ENCODE data around the gene EIF3D. TPM values are rescaled to one million over a fixed set of nuclear protein-coding genes. Genes with fewer than 3 reads are reported as not detected.

The EIF3D gene
- total RNA-seq, 1 experiment from 2014 or later, result 270 TPM

- Histone ChIP-seq H3K4me1 (replicated peaks; ENCODE audit: insufficient read depth) (peaks cover 32% of the 10 kb centered on the region), H2AFZ (peak overlapping the region; percentile 73), H3K36me3 (ENCODE audit: low read depth) (no peaks in the 10 kb centered on the region), H3K79me2 (ENCODE audit: low read depth) (no peaks in the 10 kb centered on the region), H3K4me3 (peak overlapping the region; percentile 30; the same call in 1 of the 2 replicates), H3K27ac (peak overlapping the region; percentile 88), H3K9me2 (ENCODE audit: insufficient read depth) (no peaks in the 10 kb centered on the region), H3K27me3 (ENCODE audit: insufficient read depth, low read depth) (no peaks in the 10 kb centered on the region), H3F3A (ENCODE audit: insufficient read depth, low read depth) (peaks cover 44% of the 10 kb centered on the region), H3K4me2 (peak overlapping the region; percentile 75), H3K9me3 (ENCODE audit: insufficient read depth, low read depth) (no peaks in the 10 kb centered on the region), H4K20me1 (ENCODE audit: insufficient read depth) (no peaks in the 10 kb centered on the region)
- TSS peak; percentile 92 for BruUV-seq (replicated peaks)
- CTCF ChIA-PET, result interaction anchor here (0.9 to 1.7 kb wide), 3 partner anchors 11 to 436 kb away, joined by 5 to 10 read pairs (median 10); partner anchors contain the start of gene EIF3D
- DNase-seq, result peak; percentile 82 to 90
- TF ChIP-seq EZH2 (IDR thresholded peaks at IDR 0.05; ENCODE audit: low read depth) (no peak), CTCF (conservative IDR thresholded peaks at IDR 0.05) (no peak)
- POLR2A ChIA-PET (ENCODE audit: unreplicated experiment), result interaction anchor here (0.6 to 1.1 kb wide), 2 partner anchors 12 kb away, joined by 7 to 8 read pairs; partner anchors contain the start of gene EIF3D
- intact Hi-C loops (cut with micrococcal nuclease; ENCODE audit: unreplicated experiment), result loop anchor here (1.0 kb wide), 1 partner anchor 13 kb away; the partner anchor contains the start of gene EIF3D
Observed at GRCh38 chr22:36541831-36542411, 13.0 kb upstream of the EIF3D start.

GRCh38 chr22:36540867-36541642, 12.1 kb upstream of the EIF3D start:
- Histone ChIP-seq H3K4me3 (no peak overlapping the region), H3K9me2 (ENCODE audit: insufficient read depth) (no peaks in the 10 kb centered on the region), H2AFZ (no peak overlapping the region), H3K27ac (peak overlapping the region; percentile 88), H3K4me2 (peak overlapping the region; percentile 75), H3K27me3 (ENCODE audit: insufficient read depth, low read depth) (no peaks in the 10 kb centered on the region), H3K36me3 (ENCODE audit: low read depth) (no peaks in the 10 kb centered on the region), H4K20me1 (ENCODE audit: insufficient read depth) (no peaks in the 10 kb centered on the region), H3K79me2 (ENCODE audit: low read depth) (no peaks in the 10 kb centered on the region), H3F3A (ENCODE audit: insufficient read depth, low read depth) (peaks cover 39% of the 10 kb centered on the region), H3K4me1 (replicated peaks; ENCODE audit: insufficient read depth) (peaks cover 23% of the 10 kb centered on the region), H3K9me3 (ENCODE audit: insufficient read depth, low read depth) (no peaks in the 10 kb centered on the region)
- ChIA-PET CTCF (interaction anchor here (0.7 to 1.7 kb wide), 3 partner anchors 12 to 437 kb away, joined by 4 to 10 read pairs (median 5); partner anchors contain the start of gene EIF3D), POLR2A (ENCODE audit: unreplicated experiment) (interaction anchor here (0.6 to 1.1 kb wide), 3 partner anchors 12 to 1516 kb away, joined by 3 to 7 read pairs (median 5); partner anchors contain the start of gene EIF3D)
- peak; percentile 57 to 75 for DNase-seq
- TF ChIP-seq EZH2 (IDR thresholded peaks at IDR 0.05; ENCODE audit: low read depth) (no peak), CTCF (conservative IDR thresholded peaks at IDR 0.05) (no peak)
- intact Hi-C loops (cut with micrococcal nuclease; ENCODE audit: unreplicated experiment), result no loop called here
- BruUV-seq (replicated peaks), result no TSS peak

GRCh38 chr22:36538529-36538928, 9.6 kb upstream of the EIF3D start:
- DNase-seq, result no peak
- H3K4me3 ChIP-seq, result no peak overlapping the region
- H3K36me3 ChIP-seq (ENCODE audit: low read depth), result no peaks in the 10 kb centered on the region
- intact Hi-C loops (cut with micrococcal nuclease; ENCODE audit: unreplicated experiment), result no loop called here
- no peaks in the 10 kb centered on the region for H3K9me2 ChIP-seq (ENCODE audit: insufficient read depth)
- BruUV-seq (replicated peaks), result no TSS peak
- H3F3A ChIP-seq (ENCODE audit: insufficient read depth, low read depth), result peaks cover 30% of the 10 kb centered on the region
- no peak overlapping the region for H3K27ac ChIP-seq
- H3K27me3 ChIP-seq (ENCODE audit: insufficient read depth, low read depth), result no peaks in the 10 kb centered on the region
- H3K4me1 ChIP-seq (replicated peaks; ENCODE audit: insufficient read depth), result peaks cover 20% of the 10 kb centered on the region
- H3K4me2 ChIP-seq, result no peak overlapping the region
- ChIA-PET POLR2A (ENCODE audit: unreplicated experiment) (no interaction called here), CTCF (interaction anchor here (0.6 kb wide), 1 partner anchor 185 kb away, joined by 3 read pairs; no protein-coding TSS in a partner anchor)
- TF ChIP-seq EZH2 (IDR thresholded peaks at IDR 0.05; ENCODE audit: low read depth), result no peak
- TF ChIP-seq CTCF (conservative IDR thresholded peaks at IDR 0.05), result no peak
- H3K9me3 ChIP-seq (ENCODE audit: insufficient read depth, low read depth), result no peaks in the 10 kb centered on the region
- H3K79me2 ChIP-seq (ENCODE audit: low read depth), result no peaks in the 10 kb centered on the region
- no peak overlapping the region for H2AFZ ChIP-seq
- H4K20me1 ChIP-seq (ENCODE audit: insufficient read depth), result no peaks in the 10 kb centered on the region
